DMS153 (cell line): Measurements from ENCODE around the gene CFLAR.
"Not testable (repeated sequence)": the region's sequence is repeated elsewhere in the genome, so short reads cannot be mapped to it uniquely, and the experiment has no call there.

Source experiments
- DNase-seq: peaks from one replicate; lab custom pipeline; 2025; lab: John Stamatoyannopoulos, UW

Gene CFLAR

GRCh38 chr2:201149064-201149820, 33.3 kb downstream of the CFLAR start:
- no peak for DNase-seq

GRCh38 chr2:201149821-201150165, 33.8 kb downstream of the CFLAR start:
- not testable (repeated sequence) for DNase-seq

- DNase-seq = no peak
Measured at GRCh38 chr2:201150454-201151020, 34.6 kb downstream of the CFLAR start.

GRCh38 chr2:201151127-201151981, 35.4 kb downstream of the CFLAR start:
- DNase-seq = no peak

GRCh38 chr2:201152517-201152916, 36.6 kb downstream of the CFLAR start:
- no peak for DNase-seq

- no peak for DNase-seq
Measured at GRCh38 chr2:201152999-201153815, 37.2 kb downstream of the CFLAR start.

- no peak for DNase-seq
Measured at GRCh38 chr2:201154615-201155399, 38.8 kb downstream of the CFLAR start.

- DNase-seq = no peak
Measured at GRCh38 chr2:201156036-201156435, 40.1 kb downstream of the CFLAR start.

- no peak for DNase-seq
Measured at GRCh38 chr2:201156640-201157039, 40.7 kb downstream of the CFLAR start.

- no peak for DNase-seq
Measured at GRCh38 chr2:201157694-201158093, 41.7 kb downstream of the CFLAR start.

GRCh38 chr2:201158111-201158929, 42.4 kb downstream of the CFLAR start:
- DNase-seq = peak; percentile 27

GRCh38 chr2:201164166-201164565, 48.2 kb downstream of the CFLAR start:
- no peak for DNase-seq

GRCh38 chr2:201167546-201167945, 51.6 kb downstream of the CFLAR start:
- no peak for DNase-seq

- not testable (repeated sequence) for DNase-seq
Measured at GRCh38 chr2:201168496-201168895, 52.5 kb downstream of the CFLAR start.

- peak; percentile 53 for DNase-seq
Measured at GRCh38 chr2:201171259-201171814, 55.4 kb downstream of the CFLAR start.

- DNase-seq = no peak
Measured at GRCh38 chr2:201172279-201172678, 56.3 kb downstream of the CFLAR start.

GRCh38 chr2:201174687-201175086, 58.7 kb downstream of the CFLAR start:
- DNase-seq = no peak

- DNase-seq = no peak
Measured at GRCh38 chr2:201176081-201176481, 60.1 kb downstream of the CFLAR start.

GRCh38 chr2:201180010-201180409, 64.0 kb downstream of the CFLAR start:
- no peak for DNase-seq
